Activated CD4-positive, alpha-beta T cell treated with anti-CD3 and anti-CD28 coated beads, Interleukin-2, amount 50 U/mL, for 24 hours (primary cell): ENCODE results near the gene SIVA1.

ENCODE experiments used
- DNase-seq, 2 donors: peaks; one replicate each; pipeline ENCODE4 v3.0.0-alpha.2; 2020; ENCODE audit warnings: low read depth in 1 of 2, low spot score in 1 of 2

SIVA1 gene

GRCh38 chr14:104734601-104734990 is 18.4 kb upstream of the SIVA1 start:
- DNase-seq: no peak

GRCh38 chr14:104734991-104735779 is 17.8 kb upstream of the SIVA1 start:
- DNase-seq: no peak

DNA sequence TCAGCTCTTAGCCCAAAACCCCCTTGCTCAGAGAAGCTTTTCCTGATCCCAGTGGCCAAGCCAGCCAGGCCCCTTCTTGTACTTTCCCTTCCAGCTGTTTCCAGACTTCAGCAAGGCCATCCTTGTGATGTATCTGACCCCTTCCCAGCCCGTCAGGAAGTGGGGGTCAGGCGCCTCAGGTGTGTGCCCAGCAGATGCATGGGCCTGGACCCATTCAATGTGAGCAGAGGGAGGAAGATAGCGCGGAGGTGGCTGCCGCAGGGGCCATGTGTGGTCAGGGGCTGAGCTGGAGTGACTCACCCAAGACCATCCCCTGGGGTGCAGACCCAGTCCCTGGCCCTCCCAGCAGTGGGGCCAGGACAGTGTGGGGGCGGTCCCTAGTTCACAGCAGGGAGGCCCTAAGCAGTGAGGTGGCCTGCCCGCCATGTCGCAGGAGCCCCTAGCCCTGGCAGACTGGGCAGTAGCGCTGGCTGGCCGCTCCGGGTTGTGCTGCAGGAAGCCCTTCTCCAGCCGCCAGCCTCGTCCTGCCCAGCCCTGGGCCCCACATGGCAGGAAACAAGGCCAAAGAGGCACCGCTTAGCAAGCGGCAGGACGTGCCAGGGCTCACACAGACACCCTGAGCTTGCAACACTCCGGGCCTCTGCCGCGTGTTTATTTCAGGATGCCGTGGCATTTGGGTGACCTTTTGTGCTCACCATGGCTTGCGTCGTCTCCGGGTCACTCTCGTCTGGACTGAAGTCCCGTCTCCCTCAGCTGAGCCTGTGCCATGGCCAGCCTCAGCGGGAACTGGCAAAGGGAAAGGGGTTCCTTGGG is 16.9 kb upstream of the SIVA1 start:
- no peak for DNase-seq

DNA sequence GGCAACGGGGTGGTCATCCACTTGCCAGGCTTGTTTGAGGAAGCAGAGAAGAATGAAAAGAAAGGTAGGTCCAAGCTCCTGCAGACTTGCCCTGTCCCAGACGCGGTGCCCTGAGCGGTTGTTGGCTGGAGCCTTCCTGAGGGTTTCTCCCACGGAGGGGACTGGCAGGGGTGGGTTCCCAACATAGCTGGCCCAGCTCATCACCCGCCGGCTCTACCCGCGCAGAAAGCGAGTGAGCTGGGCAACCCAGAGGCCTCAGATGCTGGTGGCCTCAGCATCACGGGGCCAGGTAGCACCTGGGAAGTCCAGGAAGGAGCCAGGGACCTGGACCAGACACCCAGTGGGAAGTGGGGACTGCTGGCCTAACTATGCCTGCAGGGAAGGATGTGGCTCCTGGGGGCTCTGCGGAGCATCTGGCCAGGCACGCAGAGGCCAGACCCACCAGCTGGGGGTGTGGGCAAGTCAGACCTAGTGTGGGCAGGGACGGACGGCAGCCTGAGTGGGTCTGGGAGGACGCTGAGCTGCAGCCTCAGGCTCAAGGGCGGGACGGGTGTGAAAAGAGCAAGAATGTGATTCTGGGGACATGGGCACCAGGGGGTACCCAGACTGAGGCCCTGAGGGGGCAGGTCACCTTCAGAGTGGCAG is 14.4 kb upstream of the SIVA1 start:
- no peak for DNase-seq

GRCh38 chr14:104739026-104739425 is 13.9 kb upstream of the SIVA1 start:
- no peak for DNase-seq

GRCh38 chr14:104739546-104740516 is 13.1 kb upstream of the SIVA1 start:
- no peak for DNase-seq

DNA sequence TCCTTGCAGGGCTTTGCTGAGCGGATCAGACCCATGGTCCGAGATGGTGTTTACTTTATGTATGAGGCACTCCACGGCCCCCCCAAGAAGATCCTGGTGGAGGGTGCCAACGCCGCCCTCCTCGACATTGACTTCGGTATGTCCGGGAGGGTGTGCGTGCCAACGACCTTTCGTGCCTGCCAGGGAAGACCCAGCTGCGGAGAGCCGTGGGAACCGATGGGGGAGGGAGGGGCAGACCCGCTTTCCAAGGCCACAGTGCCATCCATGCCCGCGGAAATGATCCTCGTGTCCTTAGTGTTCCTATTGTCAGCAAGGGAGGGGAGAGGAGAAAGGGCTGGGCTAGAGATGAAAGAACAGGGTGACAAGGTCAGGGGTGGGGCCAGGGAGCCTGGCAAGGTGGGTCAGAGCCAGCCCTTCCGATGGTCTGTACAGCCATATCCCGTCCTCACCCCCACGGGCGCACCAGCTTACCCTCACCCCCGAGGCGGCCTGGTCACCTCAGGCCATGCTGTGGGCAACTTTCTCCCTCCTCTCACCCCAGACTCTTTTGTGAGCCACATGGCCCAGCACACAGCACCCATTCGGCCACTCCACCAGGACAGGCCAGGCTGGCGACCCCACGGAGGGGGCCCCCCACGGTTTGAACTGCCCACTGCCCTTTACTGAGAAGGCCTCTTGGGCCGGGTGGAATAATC is 11.7 kb upstream of the SIVA1 start:
- no peak for DNase-seq

- DNase-seq: no peak
Observed at GRCh38 chr14:104741803-104742251, 11.1 kb upstream of the SIVA1 start.

GRCh38 chr14:104742586-104743455 is 10.1 kb upstream of the SIVA1 start:
- DNase-seq: no peak

GRCh38 chr14:104743461-104744380 is 9.2 kb upstream of the SIVA1 start:
- DNase-seq: no peak

- DNase-seq: no peak
Observed at GRCh38 chr14:104744484-104744883, 8.5 kb upstream of the SIVA1 start.

DNA sequence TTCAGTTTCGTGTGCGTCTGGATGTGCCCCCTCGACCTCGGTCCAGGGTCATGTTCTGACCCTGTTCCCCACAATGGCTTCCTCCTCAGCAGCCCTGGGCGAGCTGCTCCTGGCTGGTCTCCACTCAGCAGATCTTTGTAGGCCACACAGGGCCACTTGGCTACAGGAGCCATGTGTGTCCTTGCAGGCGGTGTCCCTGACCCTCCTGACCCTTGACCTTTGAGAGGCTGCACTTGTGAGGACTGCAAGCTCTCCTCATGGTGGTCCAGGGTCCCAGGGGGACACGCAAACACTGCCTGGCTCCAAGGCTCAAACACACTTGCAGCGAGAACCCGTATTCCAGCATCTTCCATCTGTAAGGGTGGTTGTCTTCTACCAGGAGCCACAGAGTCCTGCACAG is 7.5 kb upstream of the SIVA1 start:
- DNase-seq: no peak

DNA sequence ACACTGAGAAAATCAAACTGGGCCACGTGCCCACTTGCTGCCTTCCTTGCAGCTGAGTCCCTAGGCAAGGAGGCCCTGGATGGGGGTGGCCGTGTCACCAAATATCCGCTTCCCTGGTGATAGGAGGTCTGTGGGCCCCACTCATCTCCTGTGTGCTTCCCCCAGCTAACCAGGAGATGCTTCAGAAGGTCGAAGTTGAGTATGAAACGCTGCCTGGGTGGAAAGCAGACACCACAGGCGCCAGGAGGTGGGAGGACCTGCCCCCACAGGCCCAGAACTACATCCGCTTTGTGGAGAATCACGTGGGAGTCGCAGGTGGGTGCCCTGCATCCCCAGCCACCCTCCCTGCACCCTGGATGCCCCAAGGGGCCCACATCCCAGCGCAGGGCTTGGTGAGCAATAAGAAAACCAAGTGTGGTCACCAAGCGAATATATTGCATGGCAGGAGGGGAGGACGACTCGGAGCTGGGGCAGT is 6.8 kb upstream of the SIVA1 start:
- DNase-seq: no peak

GRCh38 chr14:104746934-104747481 is 5.9 kb upstream of the SIVA1 start:
- no peak for DNase-seq

DNA sequence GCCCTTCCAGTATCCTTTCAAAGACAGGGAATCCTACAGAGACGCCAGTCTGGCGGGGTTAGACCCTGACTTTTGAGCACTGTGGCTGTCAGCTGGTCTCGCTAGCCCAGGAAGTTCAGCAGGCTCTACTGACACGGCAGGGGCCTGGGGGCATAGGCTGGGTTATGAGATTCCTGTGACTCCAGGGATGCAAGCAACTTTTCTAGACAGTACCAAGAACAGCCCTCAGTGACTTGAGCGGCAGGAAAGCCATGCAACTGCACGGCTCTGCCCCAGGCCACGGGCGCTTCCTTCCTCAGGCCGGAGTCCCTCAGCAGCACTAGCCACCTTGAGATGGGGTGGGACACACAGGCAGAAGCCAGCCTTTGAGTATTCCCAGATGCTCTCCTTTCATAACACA is 5.1 kb upstream of the SIVA1 start:
- DNase-seq: no peak

DNA sequence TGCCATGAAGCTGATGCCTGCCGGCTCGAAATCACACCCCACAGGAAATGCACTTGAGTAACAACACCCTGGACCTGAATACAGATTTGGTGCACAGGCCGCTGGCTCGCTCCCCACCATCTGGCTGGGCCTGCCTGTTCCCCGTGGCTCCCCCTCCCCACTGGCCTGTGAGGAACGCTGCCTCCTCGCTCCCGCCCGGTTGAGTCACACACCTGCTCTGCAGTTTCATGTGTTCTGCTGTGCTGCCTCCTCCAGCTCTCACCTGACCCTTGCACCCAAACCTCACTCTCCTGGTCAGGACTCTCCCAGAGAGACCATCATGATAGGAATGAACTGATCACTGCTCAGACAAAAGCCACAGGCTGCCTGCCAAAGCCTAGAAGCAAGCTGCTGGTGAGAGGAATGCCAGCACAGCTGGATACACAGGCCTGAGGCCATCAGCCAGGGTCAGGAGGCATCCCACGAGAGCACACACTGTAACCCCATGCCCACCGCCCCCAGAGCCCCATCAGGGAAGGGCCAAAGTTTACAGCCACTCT is 3.8 kb upstream of the SIVA1 start:
- no peak for DNase-seq

DNA sequence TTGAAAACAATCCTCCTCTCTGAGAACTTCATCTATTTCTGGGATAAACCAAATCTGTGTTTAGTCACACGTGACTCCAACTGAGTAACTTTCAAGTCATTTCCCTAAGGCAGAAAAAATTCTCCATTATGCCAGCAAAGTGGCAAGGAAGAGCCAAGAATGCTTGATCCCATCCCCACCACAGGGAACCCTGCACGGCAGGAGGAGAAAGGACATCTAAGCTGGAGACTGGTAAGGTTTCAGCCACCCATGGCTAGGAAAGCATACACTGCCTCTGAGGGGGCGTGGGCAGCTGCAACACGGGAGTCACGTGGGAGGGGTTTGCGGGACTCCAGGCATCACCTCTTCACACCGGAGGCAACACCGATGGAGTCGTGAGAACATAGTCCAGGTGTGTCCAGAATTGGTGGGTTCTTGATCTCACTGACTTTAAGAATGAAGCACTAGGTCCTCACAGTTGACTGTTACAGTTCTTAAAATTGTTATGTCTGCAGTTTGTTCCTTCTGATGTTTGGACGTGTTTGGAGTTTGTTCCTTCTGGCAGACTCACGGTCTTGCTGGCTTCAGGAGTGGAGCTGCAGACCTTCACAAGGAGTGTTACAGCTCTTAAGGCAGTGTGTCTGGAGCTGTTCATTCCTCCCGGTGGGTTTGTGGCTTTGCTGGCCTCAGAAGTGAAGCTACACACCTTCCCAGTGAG is 2.7 kb upstream of the SIVA1 start:
- DNase-seq: no peak
